NCI-H146 (cell line): ENCODE measurements around the gene BICRAL.
"Not testable (repeated sequence)": the region's sequence is repeated elsewhere in the genome, so short reads cannot be mapped to it uniquely, and the experiment has no call there.

Source experiments
- DNase-seq: peaks from one replicate; lab custom pipeline; 2025; lab: John Stamatoyannopoulos, UW

Gene BICRAL

GRCh38 chr6:42790549-42791181, 8.8 kb downstream of the BICRAL start:
- peak; percentile 20 for DNase-seq

GRCh38 chr6:42791706-42792320, 10.0 kb downstream of the BICRAL start:
- peak; percentile 73 for DNase-seq

GRCh38 chr6:42795651-42796050, 13.8 kb downstream of the BICRAL start:
- DNase-seq = no peak

- DNase-seq = no peak
These were observed 14.3 kb downstream of the BICRAL start for GRCh38 chr6:42796171-42796570.

GRCh38 chr6:42797696-42798095, 15.8 kb downstream of the BICRAL start:
- DNase-seq = not testable (repeated sequence)

GRCh38 chr6:42805297-42805861, 23.5 kb downstream of the BICRAL start:
- no peak for DNase-seq

- DNase-seq = not testable (repeated sequence)
These were observed 24.5 kb downstream of the BICRAL start for GRCh38 chr6:42806359-42806758.

- DNase-seq = no peak
These were observed 26.9 kb downstream of the BICRAL start for GRCh38 chr6:42808492-42809483.

GRCh38 chr6:42813074-42813645, 31.3 kb downstream of the BICRAL start:
- DNase-seq = no peak

- DNase-seq = no peak
These were observed 32.1 kb downstream of the BICRAL start for GRCh38 chr6:42813906-42814444.

- not testable (repeated sequence) for DNase-seq
These were observed 33.9 kb downstream of the BICRAL start for GRCh38 chr6:42815726-42816125.

GRCh38 chr6:42817907-42818306, 36.1 kb downstream of the BICRAL start:
- no peak for DNase-seq

- DNase-seq = no peak
These were observed 36.6 kb downstream of the BICRAL start for GRCh38 chr6:42818416-42818815.

- no peak for DNase-seq
These were observed 37.0 kb downstream of the BICRAL start for GRCh38 chr6:42818878-42819277.

GRCh38 chr6:42819803-42820511, 38.1 kb downstream of the BICRAL start:
- DNase-seq = peak; percentile 65

GRCh38 chr6:42820512-42821340, 38.9 kb downstream of the BICRAL start:
- no peak for DNase-seq

- DNase-seq = no peak
These were observed 39.5 kb downstream of the BICRAL start for GRCh38 chr6:42821341-42821668.

- DNase-seq = no peak
These were observed 40.0 kb downstream of the BICRAL start for GRCh38 chr6:42821846-42822245.

- DNase-seq = no peak
These were observed 47.8 kb downstream of the BICRAL start for GRCh38 chr6:42829561-42830092.

- no peak for DNase-seq
These were observed 49.4 kb downstream of the BICRAL start for GRCh38 chr6:42831237-42831636.
